BLaER1 (cell line): Measurements from ENCODE around the gene RBMS1.

Source experiments
- H3K27ac ChIP-seq: shearing (Covaris generic); formaldehyde crosslinking; 2 replicates; pipeline ENCODE4 v1.8.1; 2022
- H3K27me3 ChIP-seq: shearing (Covaris generic); formaldehyde crosslinking; 2 replicates; pipeline ENCODE4 v1.8.1; 2022
- H3K36me3 ChIP-seq: shearing (Covaris generic); formaldehyde crosslinking; 2 replicates; pipeline ENCODE4 v1.8.1; 2022
- H3K4me1 ChIP-seq: shearing (Covaris generic); formaldehyde crosslinking; 2 replicates; pipeline ENCODE4 v1.8.1; 2022
- H3K4me2 ChIP-seq: shearing (Covaris generic); formaldehyde crosslinking; 2 replicates; pipeline ENCODE4 v1.8.1; 2022
- H3K4me3 ChIP-seq: shearing (Covaris generic); formaldehyde crosslinking; 2 replicates; pipeline ENCODE4 v1.8.1; 2022
- H3K9ac ChIP-seq: shearing (Covaris generic); formaldehyde crosslinking; 2 replicates; pipeline ENCODE4 v1.8.1; 2022
- H3K9me3 ChIP-seq: shearing (Covaris generic); formaldehyde crosslinking; 2 replicates; pipeline ENCODE4 v1.8.1; 2022
- H4K20me1 ChIP-seq: shearing (Covaris generic); formaldehyde crosslinking; 2 replicates; pipeline ENCODE4 v1.8.1; 2022
- Cebpa-rat ChIP-seq: shearing (Covaris generic); IDR thresholded peaks from 2 replicates; pipeline ENCODE4 v1.8.1; 2022

The RBMS1 gene

GRCh38 chr2:160493227-160494028 lies at the start of gene RBMS1:
TSS of gene RBMS1 (minus strand) at chr2:160493807. CDS start at chr2:160493363, 444 bp downstream.
- H3K27ac ChIP-seq, result no peak within 1 kb of the TSS
- H3K9ac ChIP-seq, result peak within 1 kb of the TSS; percentile 72
- no peaks in the 10 kb centered on the region for H3K4me1 ChIP-seq
- H3K27me3 ChIP-seq, result peaks cover 42% of the 10 kb centered on the region
- 0 out of 2 replicates have a peak, but pooled peaks cover 8% of the 10 kb centered on the region for H4K20me1 ChIP-seq
- H3K9me3 ChIP-seq, result no peaks in the 10 kb centered on the region
- H3K4me2 ChIP-seq, result peak within 1 kb of the TSS; percentile 98
- H3K36me3 ChIP-seq, result no peaks in the 10 kb centered on the region
- no peak for TF ChIP-seq Cebpa-rat
- H3K4me3 ChIP-seq, result peak within 1 kb of the TSS; percentile 79

- no peaks in the 10 kb centered on the region for H4K20me1 ChIP-seq
- H3K36me3 ChIP-seq, result no peaks in the 10 kb centered on the region
- no peak for TF ChIP-seq Cebpa-rat
- no peak overlapping the region for H3K27ac ChIP-seq
- no peak overlapping the region for H3K4me3 ChIP-seq
- no peaks in the 10 kb centered on the region for H3K27me3 ChIP-seq
- H3K9ac ChIP-seq, result no peak overlapping the region
- no peak overlapping the region for H3K4me2 ChIP-seq
- H3K4me1 ChIP-seq, result no peaks in the 10 kb centered on the region
- no peaks in the 10 kb centered on the region for H3K9me3 ChIP-seq
Observed at GRCh38 chr2:160541745-160542144, 48.1 kb upstream of the RBMS1 start.

- TF ChIP-seq Cebpa-rat, result no peak
- H3K27me3 ChIP-seq, result no peaks in the 10 kb centered on the region
- H3K4me1 ChIP-seq, result no peaks in the 10 kb centered on the region
- H3K9me3 ChIP-seq, result no peaks in the 10 kb centered on the region
- no peak overlapping the region for H3K9ac ChIP-seq
- no peaks in the 10 kb centered on the region for H4K20me1 ChIP-seq
- no peaks in the 10 kb centered on the region for H3K36me3 ChIP-seq
- no peak overlapping the region for H3K27ac ChIP-seq
- H3K4me3 ChIP-seq, result no peak overlapping the region
- no peak overlapping the region for H3K4me2 ChIP-seq
Observed at GRCh38 chr2:160538559-160539355, 45.1 kb upstream of the RBMS1 start.

GRCh38 chr2:160538115-160538514 lies 44.5 kb upstream of the RBMS1 start:
- no peaks in the 10 kb centered on the region for H3K36me3 ChIP-seq
- no peaks in the 10 kb centered on the region for H3K27me3 ChIP-seq
- H3K4me2 ChIP-seq, result no peak overlapping the region
- no peaks in the 10 kb centered on the region for H3K4me1 ChIP-seq
- H3K4me3 ChIP-seq, result no peak overlapping the region
- no peaks in the 10 kb centered on the region for H4K20me1 ChIP-seq
- no peak overlapping the region for H3K9ac ChIP-seq
- no peak overlapping the region for H3K27ac ChIP-seq
- H3K9me3 ChIP-seq, result no peaks in the 10 kb centered on the region
- TF ChIP-seq Cebpa-rat, result no peak

- Histone ChIP-seq H3K9me3 (no peaks in the 10 kb centered on the region), H3K4me3 (no peak overlapping the region), H3K4me2 (no peak overlapping the region), H3K27ac (no peak overlapping the region), H3K9ac (no peak overlapping the region), H3K4me1 (0 out of 2 replicates have a peak, but pooled peaks cover 4% of the 10 kb centered on the region), H3K36me3 (no peaks in the 10 kb centered on the region), H4K20me1 (no peaks in the 10 kb centered on the region), H3K27me3 (no peaks in the 10 kb centered on the region)
- TF ChIP-seq Cebpa-rat, result no peak
Observed at GRCh38 chr2:160534996-160535395, 41.4 kb upstream of the RBMS1 start.

GRCh38 chr2:160534249-160534648 lies 40.6 kb upstream of the RBMS1 start:
- Histone ChIP-seq H3K9me3 (no peaks in the 10 kb centered on the region), H3K9ac (no peak overlapping the region), H3K36me3 (no peaks in the 10 kb centered on the region), H3K27me3 (no peaks in the 10 kb centered on the region), H3K27ac (no peak overlapping the region), H3K4me3 (no peak overlapping the region), H3K4me1 (0 out of 2 replicates have a peak, but pooled peaks cover 4% of the 10 kb centered on the region), H4K20me1 (no peaks in the 10 kb centered on the region), H3K4me2 (no peak overlapping the region)
- no peak for TF ChIP-seq Cebpa-rat

- Histone ChIP-seq H3K9ac (no peak overlapping the region), H3K27ac (no peak overlapping the region), H3K4me2 (no peak overlapping the region), H3K36me3 (no peaks in the 10 kb centered on the region), H3K27me3 (no peaks in the 10 kb centered on the region), H3K4me1 (0 out of 2 replicates have a peak, but pooled peaks cover 4% of the 10 kb centered on the region), H3K4me3 (no peak overlapping the region), H4K20me1 (no peaks in the 10 kb centered on the region), H3K9me3 (no peaks in the 10 kb centered on the region)
- no peak for TF ChIP-seq Cebpa-rat
Observed at GRCh38 chr2:160533482-160533881, 39.9 kb upstream of the RBMS1 start.

- no peak overlapping the region for H3K4me3 ChIP-seq
- H4K20me1 ChIP-seq, result no peaks in the 10 kb centered on the region
- no peak for TF ChIP-seq Cebpa-rat
- H3K27ac ChIP-seq, result no peak overlapping the region
- no peaks in the 10 kb centered on the region for H3K36me3 ChIP-seq
- no peaks in the 10 kb centered on the region for H3K27me3 ChIP-seq
- no peak overlapping the region for H3K9ac ChIP-seq
- H3K4me1 ChIP-seq, result 0 out of 2 replicates have a peak, but pooled peaks cover 4% of the 10 kb centered on the region
- H3K4me2 ChIP-seq, result no peak overlapping the region
- no peaks in the 10 kb centered on the region for H3K9me3 ChIP-seq
Observed at GRCh38 chr2:160532388-160532787, 38.8 kb upstream of the RBMS1 start.

GRCh38 chr2:160522951-160523710 lies 29.5 kb upstream of the RBMS1 start:
- Histone ChIP-seq H3K4me2 (no peak overlapping the region), H3K9me3 (no peaks in the 10 kb centered on the region), H3K4me1 (no peaks in the 10 kb centered on the region), H3K36me3 (no peaks in the 10 kb centered on the region), H3K27me3 (no peaks in the 10 kb centered on the region), H3K4me3 (no peak overlapping the region), H4K20me1 (no peaks in the 10 kb centered on the region), H3K27ac (no peak overlapping the region), H3K9ac (no peak overlapping the region)
- no peak for TF ChIP-seq Cebpa-rat

- TF ChIP-seq Cebpa-rat, result no peak
- no peaks in the 10 kb centered on the region for H3K36me3 ChIP-seq
- no peak overlapping the region for H3K27ac ChIP-seq
- no peaks in the 10 kb centered on the region for H4K20me1 ChIP-seq
- H3K4me1 ChIP-seq, result peaks cover 13% of the 10 kb centered on the region
- H3K9ac ChIP-seq, result no peak overlapping the region
- H3K4me3 ChIP-seq, result no peak overlapping the region
- H3K4me2 ChIP-seq, result no peak overlapping the region
- H3K27me3 ChIP-seq, result no peaks in the 10 kb centered on the region
- H3K9me3 ChIP-seq, result no peaks in the 10 kb centered on the region
Observed at GRCh38 chr2:160517731-160518130, 24.1 kb upstream of the RBMS1 start.
